Esophagus (tissue), 2 donors: Measurements from ENCODE around the gene BRCA1. TPM values are rescaled to one million over a fixed set of nuclear protein-coding genes. Genes with fewer than 3 reads are reported as not detected.
A peak's percentile ranks its signal among the peaks of the same experiment; 100 is the strongest.

Experiments used
- H3K27ac ChIP-seq, 2 donors: one replicate each; pipeline ENCODE4 v1.5.1; 2013; ENCODE audit warnings: low read depth in 2 of 2, mild to moderate bottlenecking in 2 of 2, inconsistent platforms in 1 of 2, low read length in 1 of 2, moderate library complexity in 1 of 2
- H3K27me3 ChIP-seq, 2 donors: one replicate each; pipeline ENCODE4 v1.6.1; 2013; ENCODE audit warnings: low read length in 2 of 2, control low read depth in 1 of 2, mild to moderate bottlenecking in 1 of 2; ENCODE audit not compliant: insufficient read depth in 2 of 2, control insufficient read depth in 1 of 2
- H3K36me3 ChIP-seq, 2 donors: one replicate each; pipeline ENCODE4 v1.6.1; 2013; ENCODE audit warnings: low read length in 1 of 2; ENCODE audit not compliant: control insufficient read depth in 2 of 2, insufficient read depth in 2 of 2
- H3K4me1 ChIP-seq, 2 donors: one replicate each; pipeline ENCODE4 v1.6.1; 2013; ENCODE audit warnings: low read length in 1 of 2; ENCODE audit not compliant: control insufficient read depth in 2 of 2, insufficient read depth in 2 of 2
- H3K4me3 ChIP-seq, 2 donors: one replicate each; pipeline ENCODE4 v1.5.1; 2013; ENCODE audit warnings: low read length in 2 of 2, mild to moderate bottlenecking in 2 of 2, low read depth in 1 of 2, moderate library complexity in 1 of 2
- H3K9me3 ChIP-seq, 2 donors: one replicate each; pipeline ENCODE4 v1.6.1; 2013; ENCODE audit warnings: mild to moderate bottlenecking in 2 of 2, low read depth in 1 of 2, low read length in 1 of 2, moderate library complexity in 1 of 2; ENCODE audit not compliant: control insufficient read depth in 2 of 2, insufficient read depth in 1 of 2
- WGBS, 2 donors: extraction: QIAGEN DNeasy Blood & Tissue Kit; methylation state at CpG; one replicate each; pipeline ENCODE4 v1.1.7; 2013; 5-methylcytosine and 5-hydroxymethylcytosine counted together
- polyA plus RNA-seq, 2 donors: library from polyadenylated mRNA; stranded (reverse); fragments of 200-250 nt; gene quantifications; one replicate each; pipeline ENCODE4 v1.2.3, GENCODE V29; 2013
- donor health status: healthy with polysubstance abuse.
- donor health status: Bipolar disorder and iron deficiency.

The BRCA1 gene
- polyA plus RNA-seq, 2 donors = 3.7 to 3.8 TPM

GRCh38 chr17:43020030-43020621, 105.0 kb downstream of the BRCA1 start:
- no peaks in the 10 kb centered on the region for H3K27me3 ChIP-seq
- no peaks in the 10 kb centered on the region for H3K9me3 ChIP-seq
- peak overlapping the region; percentile 58 to 62 for H3K27ac ChIP-seq
- peaks cover 2 to 11% of the 10 kb centered on the region in 2 donors for H3K4me1 ChIP-seq
- WGBS, 2 donors = 63 to 74% methylated on average over 6 of the region's 6 CpGs
- H3K4me3 ChIP-seq = peak overlapping the region in 1 of 2 donors; percentile 18
- peaks cover 0 to 21% of the 10 kb centered on the region in 2 donors for H3K36me3 ChIP-seq

GRCh38 chr17:43019418-43019817, 105.7 kb downstream of the BRCA1 start:
- Histone ChIP-seq H3K36me3 (peaks cover 0 to 26% of the 10 kb centered on the region in 2 donors), H3K27ac (peak overlapping the region; percentile 33 to 58), H3K9me3 (no peaks in the 10 kb centered on the region), H3K4me3 (no peak overlapping the region), H3K4me1 (peaks cover 2 to 9% of the 10 kb centered on the region in 2 donors), H3K27me3 (no peaks in the 10 kb centered on the region)
- 36 to 39% methylated on average over 7 of the region's 7 CpGs for WGBS, 2 donors

- H3K4me3 ChIP-seq = no peak overlapping the region
- no peaks in the 10 kb centered on the region for H3K27me3 ChIP-seq
- 43 to 50% methylated on average over 4 of the region's 4 CpGs for WGBS, 2 donors
- no peaks in the 10 kb centered on the region for H3K9me3 ChIP-seq
- H3K4me1 ChIP-seq = peaks cover 2 to 9% of the 10 kb centered on the region in 2 donors
- H3K27ac ChIP-seq = no peak overlapping the region
- H3K36me3 ChIP-seq = peaks cover 0 to 29% of the 10 kb centered on the region in 2 donors
Measured at GRCh38 chr17:43018932-43019331, 106.2 kb downstream of the BRCA1 start.

- peaks cover 0 to 34% of the 10 kb centered on the region in 2 donors for H3K36me3 ChIP-seq
- no peaks in the 10 kb centered on the region for H3K27me3 ChIP-seq
- H3K4me3 ChIP-seq = no peak overlapping the region
- WGBS, 2 donors = 68 to 70% methylated on average over 19 of the region's 19 CpGs
- H3K4me1 ChIP-seq = peaks cover 2 to 9% of the 10 kb centered on the region in 2 donors
- no peaks in the 10 kb centered on the region for H3K9me3 ChIP-seq
- H3K27ac ChIP-seq = peak overlapping the region in 1 of 2 donors; percentile 34
Measured at GRCh38 chr17:43018008-43018853, 106.9 kb downstream of the BRCA1 start.

DNA sequence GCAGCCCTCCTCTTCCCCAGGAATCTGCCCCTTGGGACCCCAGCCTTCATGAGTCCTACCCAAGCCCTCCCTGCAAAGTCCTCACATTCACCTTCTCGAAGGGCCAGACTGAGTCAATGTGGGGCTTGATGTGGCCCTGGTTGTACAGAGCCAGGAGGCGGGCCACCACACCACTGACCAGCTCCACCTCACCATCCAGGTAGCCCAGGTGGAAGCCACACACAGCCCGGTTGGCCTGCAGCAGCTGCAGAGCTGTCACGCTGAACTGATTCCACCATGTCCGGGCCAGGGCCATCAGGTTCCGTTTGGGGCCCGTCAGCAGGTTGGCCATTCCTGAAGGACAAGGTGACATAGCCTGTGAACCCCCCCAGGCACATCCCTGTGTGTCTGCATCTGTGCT, 108.9 kb downstream of the BRCA1 start:
- WGBS, 2 donors = 89 to 94% methylated on average over 7 of the region's 7 CpGs
- H3K27ac ChIP-seq = peak overlapping the region; percentile 22 to 52
- no peaks in the 10 kb centered on the region for H3K27me3 ChIP-seq
- peaks cover 2 to 12% of the 10 kb centered on the region in 2 donors for H3K4me1 ChIP-seq
- peaks cover 0 to 38% of the 10 kb centered on the region in 2 donors for H3K36me3 ChIP-seq
- H3K4me3 ChIP-seq = no peak overlapping the region
- no peaks in the 10 kb centered on the region for H3K9me3 ChIP-seq

DNA sequence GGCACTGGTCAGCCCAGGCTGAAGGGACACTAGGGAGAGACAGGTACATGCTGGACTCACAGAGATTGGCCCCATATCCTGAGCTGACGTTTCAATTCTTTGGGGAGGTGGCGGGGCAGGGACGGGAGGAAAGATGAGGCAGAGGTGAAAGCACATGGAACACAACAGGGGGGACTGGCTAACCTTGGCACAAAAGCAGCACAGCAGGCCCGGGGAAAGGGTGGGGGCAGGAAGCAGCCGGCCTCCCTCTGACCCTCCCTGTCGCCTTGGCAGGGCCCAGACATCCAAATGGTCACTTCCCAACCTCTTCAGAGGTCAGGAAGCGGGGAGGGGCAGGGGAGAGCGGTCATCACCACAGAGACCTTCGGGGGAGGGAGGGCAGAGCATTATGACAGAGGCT, 109.6 kb downstream of the BRCA1 start:
- H3K36me3 ChIP-seq = peaks cover 0 to 38% of the 10 kb centered on the region in 2 donors
- H3K4me3 ChIP-seq = no peak overlapping the region
- no peaks in the 10 kb centered on the region for H3K27me3 ChIP-seq
- peaks cover 2 to 12% of the 10 kb centered on the region in 2 donors for H3K4me1 ChIP-seq
- 50 to 68% methylated on average over 9 of the region's 9 CpGs for WGBS, 2 donors
- H3K9me3 ChIP-seq = no peaks in the 10 kb centered on the region
- H3K27ac ChIP-seq = peak overlapping the region; percentile 32 to 38

- WGBS, 2 donors = 69 to 74% methylated on average over 8 of the region's 8 CpGs
- peaks cover 0 to 38% of the 10 kb centered on the region in 2 donors for H3K36me3 ChIP-seq
- peaks cover 2 to 10% of the 10 kb centered on the region in 2 donors for H3K4me1 ChIP-seq
- H3K4me3 ChIP-seq = no peak overlapping the region
- H3K27ac ChIP-seq = peak overlapping the region; percentile 32 to 38
- no peaks in the 10 kb centered on the region for H3K27me3 ChIP-seq
- no peaks in the 10 kb centered on the region for H3K9me3 ChIP-seq
Measured at GRCh38 chr17:43014649-43015542, 110.3 kb downstream of the BRCA1 start.

- H3K4me1 ChIP-seq = peaks cover 0 to 8% of the 10 kb centered on the region in 2 donors
- H3K27me3 ChIP-seq = no peaks in the 10 kb centered on the region
- H3K36me3 ChIP-seq = peaks cover 0 to 36% of the 10 kb centered on the region in 2 donors
- H3K27ac ChIP-seq = peak overlapping the region in 1 of 2 donors; percentile 38
- no peaks in the 10 kb centered on the region for H3K9me3 ChIP-seq
- H3K4me3 ChIP-seq = no peak overlapping the region
- 78 to 81% methylated on average over 12 of the region's 12 CpGs for WGBS, 2 donors
Measured at GRCh38 chr17:43014020-43014648, 111.0 kb downstream of the BRCA1 start.

- Histone ChIP-seq H3K9me3 (no peaks in the 10 kb centered on the region), H3K27me3 (no peaks in the 10 kb centered on the region), H3K4me3 (no peak overlapping the region), H3K36me3 (peaks cover 0 to 34% of the 10 kb centered on the region in 2 donors), H3K4me1 (peaks cover 0 to 7% of the 10 kb centered on the region in 2 donors), H3K27ac (no peak overlapping the region)
- WGBS, 2 donors = 84 to 92% methylated on average over 8 of the region's 8 CpGs
Measured at GRCh38 chr17:43013296-43013695, 111.9 kb downstream of the BRCA1 start.
